Glutamatergic neuron (in vitro differentiated cells): ENCODE data around the gene ADAP2. TPM values are rescaled to one million over a fixed set of nuclear protein-coding genes. Genes with fewer than 3 reads are reported as not detected.
A peak's percentile ranks its signal among the peaks of the same experiment; 100 is the strongest.
"Not testable (repeated sequence)": the region's sequence is repeated elsewhere in the genome, so short reads cannot be mapped to it uniquely, and the experiment has no call there.

Experiments used
- DNase-seq: peaks from one replicate; pipeline ENCODE4 v3.0.0; 2022
- H3K27ac Mint-ChIP-seq: one replicate; pipeline ENCODE4 v1.8.0; 2020; ENCODE audit warnings: mild to moderate bottlenecking, mixed read lengths, inconsistent platforms; ENCODE audit not compliant: unreplicated experiment
- H3K27me3 Mint-ChIP-seq: one replicate; pipeline ENCODE4 v1.8.0; 2020; ENCODE audit warnings: mild to moderate bottlenecking, moderate library complexity, mixed read lengths, inconsistent platforms; ENCODE audit not compliant: unreplicated experiment
- H3K36me3 Mint-ChIP-seq: one replicate; pipeline ENCODE4 v1.8.0; 2020; ENCODE audit warnings: mild to moderate bottlenecking, mixed read lengths, inconsistent platforms; ENCODE audit not compliant: unreplicated experiment
- H3K4me1 Mint-ChIP-seq: one replicate; pipeline ENCODE4 v1.8.0; 2020; ENCODE audit warnings: mild to moderate bottlenecking, low read depth, mixed read lengths, inconsistent platforms; ENCODE audit not compliant: unreplicated experiment
- H3K4me3 Mint-ChIP-seq: one replicate; pipeline ENCODE4 v1.8.0; 2020; ENCODE audit warnings: mild to moderate bottlenecking, mixed read lengths, inconsistent platforms; ENCODE audit not compliant: unreplicated experiment
- H3K9me3 Mint-ChIP-seq: one replicate; pipeline ENCODE4 v1.8.0; 2020; ENCODE audit warnings: mild to moderate bottlenecking, moderate library complexity, mixed read lengths, inconsistent platforms; ENCODE audit not compliant: unreplicated experiment
- total RNA-seq: library from RNA; stranded (reverse); fragmentation: NEBNext Ultra II Directional; extraction: Animal tissue kit (Norgen Biotek cat#: 25700); gene quantifications from one replicate; pipeline ENCODE4 v1.2.1, GENCODE V29; 2021; ENCODE audit not compliant: unreplicated experiment
- TF ChIP-seq, protein P1 (sequence below): fragments of 200-600 bp; sonication (generic); IDR thresholded peaks from one replicate; pipeline ENCODE4 v1.5.0; 2021; ENCODE audit not compliant: partially characterized antibody, unreplicated experiment

The ADAP2 gene
- total RNA-seq, 1 donor from 2014 or later, result 0.51 TPM

DNA sequence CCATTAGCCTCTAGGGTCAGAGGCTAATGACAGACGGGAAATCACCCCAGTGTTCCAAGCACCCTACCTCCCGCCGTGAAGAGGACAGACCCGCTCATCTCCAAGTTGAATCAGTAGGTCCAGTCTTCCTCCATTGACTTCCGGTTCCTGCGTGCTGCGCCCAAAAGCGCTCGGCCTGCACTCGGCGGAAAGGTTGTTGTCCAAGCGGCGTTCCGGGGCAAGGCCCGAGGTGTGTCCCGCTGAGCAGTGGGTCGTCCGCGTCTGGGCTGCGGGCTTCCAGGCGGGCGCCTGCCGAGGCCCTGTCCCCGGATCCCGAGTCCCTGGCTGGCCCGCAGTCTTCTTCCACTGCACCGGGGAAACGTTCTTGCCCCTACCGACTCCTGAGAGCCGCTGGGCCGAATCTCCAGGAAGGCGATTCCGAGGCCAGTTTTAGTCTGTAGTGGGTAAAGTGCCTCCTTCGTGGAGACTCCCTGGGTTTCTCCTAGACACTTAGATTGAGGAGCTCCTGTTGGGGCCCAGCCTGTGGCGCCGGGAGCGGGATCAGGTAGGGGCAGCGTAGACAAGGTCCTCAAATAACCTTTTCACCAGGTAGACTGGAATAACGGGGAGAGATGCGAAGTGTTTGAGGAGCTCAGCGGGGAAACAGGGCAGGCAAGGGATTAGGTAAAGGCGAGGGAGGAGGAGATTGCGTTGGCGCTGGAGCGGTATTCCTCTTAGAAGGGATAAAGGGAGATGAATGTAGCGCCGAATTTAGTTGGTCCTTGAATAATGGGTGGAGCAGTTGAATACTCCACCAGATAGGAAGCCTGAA lies 15.4 kb upstream of the ADAP2 start, which contains the start of gene TEFM:
TEFM (minus strand) TSS at position 138 of the 811 bp plus-strand sequence; CDS start at position 98, 40 bp downstream.
- H3K4me1 Mint-ChIP-seq, result peaks cover 4% of the 10 kb centered on the region
- H3K4me3 Mint-ChIP-seq, result peak within 1 kb of the TSS; percentile 95
- no peaks in the 10 kb centered on the region for H3K9me3 Mint-ChIP-seq
- TF ChIP-seq, protein P1, sequence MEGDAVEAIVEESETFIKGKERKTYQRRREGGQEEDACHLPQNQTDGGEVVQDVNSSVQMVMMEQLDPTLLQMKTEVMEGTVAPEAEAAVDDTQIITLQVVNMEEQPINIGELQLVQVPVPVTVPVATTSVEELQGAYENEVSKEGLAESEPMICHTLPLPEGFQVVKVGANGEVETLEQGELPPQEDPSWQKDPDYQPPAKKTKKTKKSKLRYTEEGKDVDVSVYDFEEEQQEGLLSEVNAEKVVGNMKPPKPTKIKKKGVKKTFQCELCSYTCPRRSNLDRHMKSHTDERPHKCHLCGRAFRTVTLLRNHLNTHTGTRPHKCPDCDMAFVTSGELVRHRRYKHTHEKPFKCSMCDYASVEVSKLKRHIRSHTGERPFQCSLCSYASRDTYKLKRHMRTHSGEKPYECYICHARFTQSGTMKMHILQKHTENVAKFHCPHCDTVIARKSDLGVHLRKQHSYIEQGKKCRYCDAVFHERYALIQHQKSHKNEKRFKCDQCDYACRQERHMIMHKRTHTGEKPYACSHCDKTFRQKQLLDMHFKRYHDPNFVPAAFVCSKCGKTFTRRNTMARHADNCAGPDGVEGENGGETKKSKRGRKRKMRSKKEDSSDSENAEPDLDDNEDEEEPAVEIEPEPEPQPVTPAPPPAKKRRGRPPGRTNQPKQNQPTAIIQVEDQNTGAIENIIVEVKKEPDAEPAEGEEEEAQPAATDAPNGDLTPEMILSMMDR, result no peak
- H3K27ac Mint-ChIP-seq, result peak within 1 kb of the TSS; percentile 87
- DNase-seq, result peak; percentile 94
- H3K27me3 Mint-ChIP-seq, result peaks cover 2% of the 10 kb centered on the region
- H3K36me3 Mint-ChIP-seq, result no peaks in the 10 kb centered on the region

DNA sequence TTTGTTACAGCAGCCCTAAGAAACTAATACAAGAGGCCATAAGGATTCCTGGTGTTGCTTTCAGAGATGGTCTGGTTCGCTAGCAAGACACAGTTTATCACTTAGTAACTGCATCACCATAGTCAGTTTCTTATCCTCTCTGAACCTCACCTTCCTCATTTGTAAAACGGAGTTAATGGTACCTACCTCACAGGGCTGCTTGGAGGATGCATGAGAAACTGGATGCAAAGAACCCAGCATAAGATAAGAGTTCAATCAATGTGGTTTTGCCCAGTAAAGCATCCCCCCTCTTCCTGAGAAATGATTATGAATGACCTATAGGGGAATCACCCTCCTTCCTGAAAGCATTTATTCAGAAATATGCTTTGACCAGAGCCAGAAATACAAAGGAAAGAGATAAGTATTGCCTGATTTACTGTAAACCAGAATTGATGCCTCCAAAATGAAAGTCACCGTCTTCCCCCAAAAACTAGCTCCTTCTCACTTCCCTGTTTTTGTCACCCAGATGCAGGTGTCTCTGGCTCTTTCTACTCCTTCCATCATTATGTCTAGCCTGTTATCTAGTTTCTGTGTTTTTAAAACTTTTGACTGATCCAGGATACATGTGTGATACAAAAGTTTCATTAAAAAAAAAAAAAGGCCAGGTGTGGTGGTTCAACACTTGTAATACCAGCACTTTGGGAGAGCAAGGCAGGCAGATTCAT lies 12.9 kb upstream of the ADAP2 start:
- Mint-ChIP-seq H3K9me3 (no peaks in the 10 kb centered on the region), H3K4me1 (peaks cover 4% of the 10 kb centered on the region), H3K36me3 (no peaks in the 10 kb centered on the region), H3K4me3 (no peak overlapping the region), H3K27me3 (peaks cover 2% of the 10 kb centered on the region), H3K27ac (no peak overlapping the region)
- DNase-seq, result no peak
- TF ChIP-seq, protein P1, result no peak

DNA sequence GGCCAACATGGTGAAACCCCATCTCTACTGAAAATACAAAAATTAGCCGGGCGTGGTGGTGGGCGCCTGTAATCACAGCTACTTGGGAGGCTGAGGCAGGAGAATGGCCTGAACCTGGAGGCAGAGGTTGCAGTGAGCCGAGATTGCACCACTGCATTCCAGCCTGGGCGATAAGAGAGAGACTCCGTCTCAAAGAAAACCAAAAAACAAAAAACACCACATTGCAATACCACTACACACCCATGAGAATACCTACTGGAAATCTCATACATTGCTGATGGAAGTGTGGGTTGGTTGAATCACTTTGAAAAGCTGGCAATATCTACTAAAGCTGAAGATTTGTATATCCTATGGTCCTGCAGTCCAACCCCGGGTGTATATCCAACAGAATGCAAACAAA lies 11.6 kb upstream of the ADAP2 start:
- H3K27me3 Mint-ChIP-seq, H3K4me1 Mint-ChIP-seq, H3K36me3 Mint-ChIP-seq, H3K27ac Mint-ChIP-seq, H3K9me3 Mint-ChIP-seq, H3K4me3 Mint-ChIP-seq, DNase-seq: not testable (repeated sequence)

DNA sequence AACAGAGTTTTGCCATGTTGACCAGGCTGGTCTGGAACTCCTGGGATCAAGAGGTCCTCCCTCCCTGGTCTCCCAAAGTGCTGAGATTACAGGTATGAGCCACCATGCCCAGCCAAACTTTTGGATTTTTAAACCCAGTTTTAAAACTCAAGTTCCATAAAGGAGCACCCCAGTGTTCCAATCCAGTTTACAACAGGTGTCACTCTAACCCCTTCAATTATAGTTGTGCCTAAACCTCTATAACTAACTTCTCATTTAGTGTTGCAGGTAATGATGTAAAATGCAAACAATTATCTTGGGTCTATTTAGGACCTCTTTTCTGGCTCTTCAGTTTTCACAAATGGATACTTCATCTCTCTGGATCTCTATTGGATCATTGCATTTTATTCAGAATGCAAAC lies 7.8 kb upstream of the ADAP2 start:
- DNase-seq, result no peak
- Mint-ChIP-seq H3K27me3 (no peaks in the 10 kb centered on the region), H3K4me1 (no peaks in the 10 kb centered on the region), H3K36me3 (no peaks in the 10 kb centered on the region), H3K4me3 (no peak overlapping the region), H3K27ac (no peak overlapping the region), H3K9me3 (no peaks in the 10 kb centered on the region)
- TF ChIP-seq, protein P1, result no peak

DNA sequence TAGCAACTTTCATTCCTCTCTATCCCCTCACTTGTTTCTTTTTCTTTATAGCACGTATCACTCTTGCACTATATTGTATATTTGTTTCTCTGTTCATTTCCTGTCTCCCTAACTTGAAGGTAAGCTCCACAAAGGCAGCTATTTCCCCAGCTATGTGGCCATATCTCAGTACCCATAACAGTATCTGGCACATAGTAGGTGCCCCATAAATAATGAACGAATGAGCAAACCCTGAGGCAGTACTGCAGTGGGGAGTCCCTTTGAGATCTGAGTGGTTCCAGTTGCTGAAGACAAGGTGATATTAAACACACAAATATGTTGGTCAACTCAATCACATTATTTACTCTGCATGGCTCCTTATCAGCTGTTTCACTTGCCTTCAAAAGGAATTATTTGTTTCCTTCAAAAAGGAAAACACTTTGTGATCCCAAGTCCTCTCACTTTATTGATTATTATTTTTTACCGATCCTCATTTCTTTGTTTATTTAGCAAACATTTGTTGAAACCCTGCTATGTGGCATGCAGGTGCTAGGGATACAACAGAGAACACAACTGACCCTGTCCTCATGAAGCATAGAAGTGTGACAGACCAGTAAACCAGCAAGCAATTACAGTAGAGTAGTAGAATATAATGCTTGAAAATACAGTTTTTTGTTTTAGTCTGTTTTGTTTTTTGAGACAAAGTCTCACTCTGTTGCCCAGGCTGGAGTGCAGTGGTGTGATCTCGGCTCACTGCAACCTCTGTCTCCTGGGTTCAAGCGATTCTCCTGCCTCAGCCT lies 5.7 kb upstream of the ADAP2 start:
- Mint-ChIP-seq H3K27ac (no peak overlapping the region), H3K4me1 (no peaks in the 10 kb centered on the region), H3K36me3 (no peaks in the 10 kb centered on the region), H3K27me3 (peaks cover 3% of the 10 kb centered on the region), H3K4me3 (no peak overlapping the region), H3K9me3 (peaks cover 2% of the 10 kb centered on the region)
- TF ChIP-seq, protein P1, result no peak
- DNase-seq, result no peak
